GM12892 (cell line): ENCODE measurements around the gene C18orf54.

Experiments used
- POLR2A ChIP-seq: IDR thresholded peaks from 2 replicates; pipeline ENCODE4 v1.6.1; 2011; ENCODE audit warnings: low read depth, low read length, control low read depth
- POLR2AphosphoS5 ChIP-seq: IDR thresholded peaks from 2 replicates; pipeline ENCODE4 v1.6.1; 2011; ENCODE audit warnings: low read depth, low read length, control low read depth

GRCh38 chr18:54396760-54397159 lies 39.1 kb downstream of the C18orf54 start:
- no peak for TF ChIP-seq POLR2AphosphoS5
- no peak for TF ChIP-seq POLR2A
